Osteocyte (in vitro differentiated cells): ENCODE results near the gene NCR2. TPM values are rescaled to one million over a fixed set of nuclear protein-coding genes. Genes with fewer than 3 reads are reported as not detected.
"Not testable (repeated sequence)": the region's sequence is repeated elsewhere in the genome, so short reads cannot be mapped to it uniquely, and the experiment has no call there.

ENCODE experiments used
- DNase-seq: peaks from one replicate; pipeline ENCODE4 v3.0.0; 2021; ENCODE audit warnings: mixed read lengths; ENCODE audit not compliant: unreplicated experiment; ENCODE audit errors: extremely low spot score
- H3K27ac Mint-ChIP-seq: one replicate; pipeline ENCODE4 v1.8.0; 2021; ENCODE audit warnings: mild to moderate bottlenecking, mixed read lengths; ENCODE audit not compliant: unreplicated experiment
- H3K27me3 Mint-ChIP-seq: one replicate; pipeline ENCODE4 v1.8.0; 2021; ENCODE audit warnings: mixed read lengths; ENCODE audit not compliant: unreplicated experiment
- H3K36me3 Mint-ChIP-seq: one replicate; pipeline ENCODE4 v1.8.0; 2021; ENCODE audit warnings: mixed read lengths; ENCODE audit not compliant: unreplicated experiment
- H3K4me1 Mint-ChIP-seq: one replicate; pipeline ENCODE4 v1.8.0; 2021; ENCODE audit warnings: mixed read lengths; ENCODE audit not compliant: unreplicated experiment
- H3K4me3 Mint-ChIP-seq: one replicate; pipeline ENCODE4 v1.8.0; 2021; ENCODE audit warnings: mild to moderate bottlenecking, moderate library complexity, mixed read lengths; ENCODE audit not compliant: unreplicated experiment
- H3K9me3 Mint-ChIP-seq: one replicate; pipeline ENCODE4 v1.8.0; 2021; ENCODE audit warnings: mixed read lengths; ENCODE audit not compliant: unreplicated experiment
- total RNA-seq: library from RNA; stranded (reverse); gene quantifications from 2 replicates; pipeline ENCODE4 v1.2.1, GENCODE V29; 2021
- TF ChIP-seq, protein P1 (sequence below): fragments of 200-600 bp; sonication (generic); IDR thresholded peaks from 2 replicates; pipeline ENCODE4 v1.5.0; 2021; ENCODE audit warnings: antibody characterized with exemption, mild to moderate bottlenecking, moderate library complexity

The NCR2 gene
- total RNA-seq, 1 donor from 2014 or later = not detected

DNA sequence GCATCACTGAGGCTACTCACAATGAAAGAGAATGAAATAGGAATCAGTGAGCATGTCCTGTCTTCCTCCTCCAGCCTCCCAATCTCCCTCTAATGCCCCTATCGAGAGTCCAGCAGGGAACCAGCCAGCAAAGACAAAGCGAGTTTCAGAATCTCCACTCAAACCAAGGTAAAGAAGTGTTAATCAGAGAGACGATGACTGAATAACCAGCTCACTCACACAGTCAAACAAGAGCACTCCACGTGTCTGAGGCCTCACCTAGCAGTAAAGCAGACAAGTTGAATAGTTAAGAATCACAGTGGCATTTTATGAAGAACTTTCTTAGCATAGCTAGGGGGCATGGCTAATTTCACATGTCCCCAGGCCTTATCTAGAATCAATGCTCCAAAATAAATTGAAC is 45.6 kb upstream of the NCR2 start:
- H3K36me3 Mint-ChIP-seq = no peaks in the 10 kb centered on the region
- no peak for DNase-seq
- TF ChIP-seq, protein P1, sequence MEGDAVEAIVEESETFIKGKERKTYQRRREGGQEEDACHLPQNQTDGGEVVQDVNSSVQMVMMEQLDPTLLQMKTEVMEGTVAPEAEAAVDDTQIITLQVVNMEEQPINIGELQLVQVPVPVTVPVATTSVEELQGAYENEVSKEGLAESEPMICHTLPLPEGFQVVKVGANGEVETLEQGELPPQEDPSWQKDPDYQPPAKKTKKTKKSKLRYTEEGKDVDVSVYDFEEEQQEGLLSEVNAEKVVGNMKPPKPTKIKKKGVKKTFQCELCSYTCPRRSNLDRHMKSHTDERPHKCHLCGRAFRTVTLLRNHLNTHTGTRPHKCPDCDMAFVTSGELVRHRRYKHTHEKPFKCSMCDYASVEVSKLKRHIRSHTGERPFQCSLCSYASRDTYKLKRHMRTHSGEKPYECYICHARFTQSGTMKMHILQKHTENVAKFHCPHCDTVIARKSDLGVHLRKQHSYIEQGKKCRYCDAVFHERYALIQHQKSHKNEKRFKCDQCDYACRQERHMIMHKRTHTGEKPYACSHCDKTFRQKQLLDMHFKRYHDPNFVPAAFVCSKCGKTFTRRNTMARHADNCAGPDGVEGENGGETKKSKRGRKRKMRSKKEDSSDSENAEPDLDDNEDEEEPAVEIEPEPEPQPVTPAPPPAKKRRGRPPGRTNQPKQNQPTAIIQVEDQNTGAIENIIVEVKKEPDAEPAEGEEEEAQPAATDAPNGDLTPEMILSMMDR = no peak
- no peak overlapping the region for H3K4me3 Mint-ChIP-seq
- H3K4me1 Mint-ChIP-seq = peaks cover 2% of the 10 kb centered on the region
- no peaks in the 10 kb centered on the region for H3K9me3 Mint-ChIP-seq
- peaks cover 48% of the 10 kb centered on the region for H3K27me3 Mint-ChIP-seq
- no peak overlapping the region for H3K27ac Mint-ChIP-seq

DNA sequence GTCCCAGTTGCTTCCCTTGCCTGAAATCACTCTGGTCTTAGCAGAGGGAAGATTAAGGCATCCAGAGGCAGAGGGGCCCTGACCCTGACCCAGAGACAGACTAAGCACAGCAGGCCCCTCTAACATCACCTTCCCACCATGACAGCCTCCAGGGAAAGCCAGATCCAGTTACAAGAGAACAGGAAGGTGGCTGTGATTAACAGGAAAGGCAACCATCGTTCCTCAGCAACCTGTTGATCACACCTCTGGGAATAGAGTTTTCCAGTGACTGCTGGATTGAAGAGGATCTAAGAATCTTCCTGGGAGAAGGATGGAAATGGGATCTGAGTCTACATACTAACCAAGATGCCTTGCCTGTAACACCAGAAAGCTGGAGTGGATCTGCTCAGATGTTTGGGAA is 43.7 kb upstream of the NCR2 start:
- DNase-seq = no peak
- Mint-ChIP-seq H3K36me3 (no peaks in the 10 kb centered on the region), H3K27ac (no peak overlapping the region), H3K4me3 (no peak overlapping the region), H3K27me3 (peaks cover 44% of the 10 kb centered on the region), H3K4me1 (peaks cover 2% of the 10 kb centered on the region), H3K9me3 (peaks cover 4% of the 10 kb centered on the region)
- TF ChIP-seq, protein P1 = no peak

DNA sequence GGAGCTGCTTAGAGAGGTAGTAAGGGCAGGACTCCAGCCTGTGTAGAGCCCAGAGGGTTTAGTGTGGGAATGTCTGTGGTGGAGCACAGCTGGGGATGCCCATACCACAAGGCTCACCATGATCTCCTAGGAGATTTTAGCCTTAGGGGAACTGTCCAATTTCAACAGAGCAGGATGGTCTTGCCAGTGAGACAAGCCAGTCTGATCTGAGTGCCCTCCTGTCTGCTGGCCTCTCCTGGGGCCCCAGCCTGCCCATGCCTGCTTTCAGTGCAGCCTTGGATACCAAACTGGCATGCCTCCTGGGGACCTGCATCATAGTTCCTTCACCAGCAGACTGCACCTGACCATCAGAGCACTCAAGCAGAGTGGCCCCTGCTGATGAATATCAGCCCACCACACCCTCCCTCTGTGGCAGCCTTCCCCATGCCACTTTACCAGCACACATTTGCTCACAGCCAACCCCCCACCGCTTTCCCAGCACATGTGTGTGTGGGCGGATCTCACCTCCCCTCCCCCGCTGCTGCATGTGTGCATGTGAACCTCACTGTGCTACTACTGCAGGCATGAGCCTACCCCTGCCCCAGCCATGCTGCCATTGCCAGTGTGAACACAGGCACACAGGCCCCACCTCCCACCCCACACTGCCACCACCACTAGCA is 41.1 kb upstream of the NCR2 start:
- DNase-seq = no peak
- no peak overlapping the region for H3K27ac Mint-ChIP-seq
- TF ChIP-seq, protein P1 = no peak

DNA sequence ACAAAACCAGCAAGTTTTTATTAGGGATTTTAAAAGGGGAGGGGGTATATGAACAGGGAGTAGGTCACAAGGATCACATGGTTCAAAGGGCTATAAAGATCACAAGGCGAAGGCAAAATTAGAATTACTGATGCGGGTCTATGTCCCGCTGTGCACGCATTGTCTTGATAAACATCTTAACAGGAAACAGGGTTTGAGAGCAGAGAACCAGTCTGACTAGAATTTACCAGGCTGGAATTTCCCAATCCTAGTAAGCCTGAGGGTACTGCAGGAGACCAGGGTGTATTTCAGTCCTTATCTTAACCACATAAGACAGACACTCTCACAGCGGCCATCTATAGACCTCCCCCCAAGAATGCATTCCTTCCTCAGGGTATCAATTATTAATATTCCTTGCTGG is 38.2 kb upstream of the NCR2 start:
- H3K4me3 Mint-ChIP-seq, H3K27ac Mint-ChIP-seq, DNase-seq, H3K9me3 Mint-ChIP-seq, H3K36me3 Mint-ChIP-seq, H3K4me1 Mint-ChIP-seq: not testable (repeated sequence)
- H3K27me3 Mint-ChIP-seq = peaks cover 62% of the 10 kb centered on the region

More for the DNA sequence above, 41.1 kb upstream of the NCR2 start:
- H3K9me3 Mint-ChIP-seq = peaks cover 9% of the 10 kb centered on the region
- peaks cover 2% of the 10 kb centered on the region for H3K4me1 Mint-ChIP-seq
- H3K4me3 Mint-ChIP-seq = no peak overlapping the region
- no peaks in the 10 kb centered on the region for H3K36me3 Mint-ChIP-seq
- H3K27me3 Mint-ChIP-seq = peaks cover 46% of the 10 kb centered on the region

DNA sequence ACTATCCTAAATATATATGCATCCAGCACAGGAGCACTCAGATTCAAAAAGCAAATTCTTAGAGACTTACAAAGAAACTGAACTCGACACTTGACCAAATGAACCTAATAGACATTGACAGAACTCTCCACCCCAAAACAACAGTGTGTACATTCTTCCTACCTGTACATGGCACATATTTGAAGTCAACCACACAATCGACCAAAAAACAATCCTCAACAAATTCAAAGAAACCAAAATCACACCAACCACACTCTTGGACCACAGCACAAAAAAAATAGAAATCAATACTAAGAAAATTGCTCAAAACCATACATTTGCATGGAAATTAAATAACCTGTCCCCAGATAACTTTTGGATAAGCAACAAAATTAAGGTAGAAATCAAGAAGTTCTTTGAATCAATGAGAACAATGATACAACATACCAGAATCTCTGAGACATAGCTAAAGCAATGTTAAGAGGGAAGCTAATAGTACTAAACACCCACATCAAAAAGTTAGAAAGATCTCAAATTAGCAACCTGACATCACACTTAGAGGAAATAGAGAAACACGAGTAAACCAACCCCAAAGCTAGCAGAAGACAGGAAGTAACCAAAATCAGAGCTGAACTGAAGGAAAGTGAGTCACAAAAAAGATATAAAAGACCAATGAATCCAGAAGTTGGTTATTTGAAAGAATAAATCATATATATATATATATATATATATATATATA is 36.5 kb upstream of the NCR2 start:
- H3K9me3 Mint-ChIP-seq = peaks cover 9% of the 10 kb centered on the region
- H3K27ac Mint-ChIP-seq = no peak overlapping the region
- TF ChIP-seq, protein P1 = no peak
- H3K27me3 Mint-ChIP-seq = peaks cover 64% of the 10 kb centered on the region
- no peaks in the 10 kb centered on the region for H3K4me1 Mint-ChIP-seq
- DNase-seq = no peak
- no peaks in the 10 kb centered on the region for H3K36me3 Mint-ChIP-seq
- H3K4me3 Mint-ChIP-seq = no peak overlapping the region
